ENCODE data around the gene YPEL5.

YPEL5 gene

DNA sequence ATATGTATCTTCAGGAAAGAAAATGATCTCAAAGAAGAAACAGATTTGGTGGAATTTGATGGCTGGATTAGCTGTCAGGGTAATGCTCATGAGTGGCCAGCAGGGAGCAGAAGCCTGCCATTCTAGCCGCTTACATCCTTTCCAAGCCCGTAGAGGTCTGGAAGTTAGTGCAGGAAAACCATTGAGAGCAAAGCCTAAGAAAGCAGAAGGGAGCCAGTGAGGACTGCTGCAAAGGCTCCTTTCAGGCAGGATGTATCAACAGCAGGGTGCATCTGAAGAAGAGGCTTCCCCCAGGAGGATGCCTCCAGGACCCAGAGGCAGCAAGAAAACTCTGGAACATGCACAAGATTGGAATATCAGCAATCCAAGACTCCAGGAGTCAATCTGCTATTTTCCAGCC is 61.6 kb downstream of the YPEL5 start:
- peak; percentile 66 for DNase-seq

DNA sequence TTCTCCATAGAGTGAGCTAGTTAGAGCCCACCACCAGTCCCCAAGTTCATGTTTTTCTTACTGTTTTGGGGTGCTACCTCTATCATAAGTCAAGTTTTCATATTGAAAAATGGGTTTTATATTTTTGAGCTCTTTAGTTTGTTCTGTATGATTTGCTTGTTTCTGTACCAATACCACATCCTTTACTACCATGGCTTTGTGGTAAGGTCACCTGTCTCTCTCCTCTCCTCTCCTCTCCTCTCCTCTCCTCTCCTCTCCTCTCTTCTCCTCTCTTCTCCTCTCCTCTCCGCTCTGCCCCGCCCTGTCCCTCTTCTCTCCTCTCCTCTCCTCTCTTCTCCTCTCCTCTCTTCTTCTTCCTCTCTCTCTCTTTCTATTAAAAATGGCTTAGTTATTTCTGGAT is 62.4 kb downstream of the YPEL5 start:
- no peak for DNase-seq

All from NCI-H524 treated with DMSO at 0.1 percent for 48 hours (cell line).